CD8-positive, alpha-beta memory T cell (primary cell): Measurements from ENCODE around the gene SEMA3D. TPM values are rescaled to one million over a fixed set of nuclear protein-coding genes. Genes with fewer than 3 reads are reported as not detected.

Experiments
- CTCF ChIA-PET: fragments of 350-600 bp; sonication (Branson Sonifier 250); formaldehyde crosslinking; loops from one replicate; lab custom pipeline; 2021; ENCODE audit warnings: antibody characterized with exemption; lab: Charles Lee
- POLR2A ChIA-PET: fragments of 350-600 bp; sonication (Branson Sonifier 250); formaldehyde crosslinking; loops from one replicate; lab custom pipeline; 2021; ENCODE audit warnings: antibody characterized with exemption; lab: Charles Lee
- DNase-seq, 5 donors: peaks; one replicate each; pipeline versions ENCODE4 v3.0.0 to v3.0.0-alpha.2; 2020 to 2022; ENCODE audit warnings: mixed read lengths in 1 of 5
- H3K27ac ChIP-seq: one replicate; pipeline ENCODE4 v1.7.0; 2013; ENCODE audit warnings: low read depth, mild to moderate bottlenecking, low read length, moderate library complexity
- H3K27me3 ChIP-seq: 2 replicates; pipeline ENCODE4 v1.7.0; 2013; ENCODE audit warnings: low read length, mild to moderate bottlenecking; ENCODE audit not compliant: insufficient read depth, poor library complexity, severe bottlenecking
- H3K36me3 ChIP-seq: 2 replicates; pipeline ENCODE4 v1.7.0; 2013; ENCODE audit warnings: mild to moderate bottlenecking, low read length, moderate library complexity; ENCODE audit not compliant: insufficient read depth
- H3K4me1 ChIP-seq: 2 replicates; pipeline ENCODE4 v1.7.0; 2013; ENCODE audit warnings: mild to moderate bottlenecking, low read length, moderate library complexity; ENCODE audit not compliant: insufficient read depth
- H3K4me3 ChIP-seq: 2 replicates; pipeline ENCODE4 v1.7.0; 2013; ENCODE audit warnings: mild to moderate bottlenecking, low read length
- H3K9me3 ChIP-seq: 2 replicates; pipeline ENCODE4 v1.7.0; 2013; ENCODE audit warnings: mild to moderate bottlenecking, low read length
- H3K27ac Mint-ChIP-seq, 8 donors: one replicate each; pipeline ENCODE4 v1.8.0; 2020 to 2021; ENCODE audit warnings: mixed read lengths in 8 of 8, mild to moderate bottlenecking in 6 of 8, inconsistent platforms in 3 of 8, moderate library complexity in 3 of 8
- H3K27me3 Mint-ChIP-seq, 2 donors: one replicate each; pipeline ENCODE4 v1.8.0; 2020 to 2021; ENCODE audit warnings: mixed read lengths in 2 of 2, mild to moderate bottlenecking in 1 of 2, moderate library complexity in 1 of 2
- H3K36me3 Mint-ChIP-seq, 3 donors: one replicate each; pipeline ENCODE4 v1.8.0; 2020 to 2021; ENCODE audit warnings: mixed read lengths in 3 of 3, inconsistent platforms in 1 of 3, mild to moderate bottlenecking in 1 of 3
- H3K4me1 Mint-ChIP-seq, 3 donors: one replicate each; pipeline ENCODE4 v1.8.0; 2020 to 2021; ENCODE audit warnings: mixed read lengths in 3 of 3, inconsistent platforms in 1 of 3, mild to moderate bottlenecking in 1 of 3
- H3K4me3 Mint-ChIP-seq, 7 donors: one replicate each; pipeline ENCODE4 v1.8.0; 2020 to 2021; ENCODE audit warnings: mixed read lengths in 7 of 7, mild to moderate bottlenecking in 6 of 7, moderate library complexity in 4 of 7, inconsistent platforms in 2 of 7
- H3K9me3 Mint-ChIP-seq, 5 donors: one replicate each; pipeline ENCODE4 v1.8.0; 2020 to 2022; ENCODE audit warnings: mixed read lengths in 5 of 5, mild to moderate bottlenecking in 3 of 5, moderate library complexity in 2 of 5, inconsistent platforms in 1 of 5
- polyA plus RNA-seq: library from polyadenylated mRNA; unstranded; fragments of 300-500 nt; fragmentation: Illumina TruSeq; gene quantifications from one replicate; pipeline ENCODE4 v1.2.3, GENCODE V29; 2021
- total RNA-seq, 2 experiments: library from RNA; stranded (reverse); gene quantifications; one replicate each; pipeline ENCODE4 v1.2.3, GENCODE V29; 2021

SEMA3D gene
- total and polyA plus RNA-seq, 3 experiments from 2014 or later = not detected

DNA sequence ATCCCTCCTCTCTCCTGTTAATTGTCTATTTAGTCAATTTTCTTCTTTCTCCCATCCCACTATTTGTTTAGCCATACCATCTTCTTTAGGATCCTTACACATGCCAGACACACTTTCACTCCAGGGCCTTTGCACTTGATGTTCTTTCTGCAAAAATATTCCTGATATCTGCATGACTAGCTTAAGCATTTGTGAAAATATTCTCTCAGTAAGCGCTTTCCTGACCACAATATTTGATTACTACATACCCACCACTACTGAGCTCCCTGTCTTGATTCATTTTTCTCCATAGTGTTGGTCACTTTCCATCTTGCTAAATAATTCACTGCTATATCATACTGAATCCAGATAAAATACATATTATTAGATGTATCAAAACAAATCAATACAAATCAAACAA, 75.1 kb downstream of the SEMA3D start:
- peaks cover 0 to 45% (median 7%) of the 10 kb centered on the region in 5 donors for H3K9me3 Mint-ChIP-seq
- ChIA-PET CTCF (no interaction called here), POLR2A (no interaction called here)
- Histone ChIP-seq H3K4me1 (no peaks in the 10 kb centered on the region), H3K27ac (no peak overlapping the region), H3K27me3 (no peaks in the 10 kb centered on the region), H3K9me3 (no peaks in the 10 kb centered on the region), H3K36me3 (no peaks in the 10 kb centered on the region), H3K4me3 (no peak overlapping the region)
- no peaks in the 10 kb centered on the region for H3K27me3 Mint-ChIP-seq
- H3K4me3 Mint-ChIP-seq = no peak overlapping the region
- DNase-seq = no peak
- H3K4me1 Mint-ChIP-seq = no peaks in the 10 kb centered on the region
- H3K27ac Mint-ChIP-seq = no peak overlapping the region
- H3K36me3 Mint-ChIP-seq = no peaks in the 10 kb centered on the region

DNA sequence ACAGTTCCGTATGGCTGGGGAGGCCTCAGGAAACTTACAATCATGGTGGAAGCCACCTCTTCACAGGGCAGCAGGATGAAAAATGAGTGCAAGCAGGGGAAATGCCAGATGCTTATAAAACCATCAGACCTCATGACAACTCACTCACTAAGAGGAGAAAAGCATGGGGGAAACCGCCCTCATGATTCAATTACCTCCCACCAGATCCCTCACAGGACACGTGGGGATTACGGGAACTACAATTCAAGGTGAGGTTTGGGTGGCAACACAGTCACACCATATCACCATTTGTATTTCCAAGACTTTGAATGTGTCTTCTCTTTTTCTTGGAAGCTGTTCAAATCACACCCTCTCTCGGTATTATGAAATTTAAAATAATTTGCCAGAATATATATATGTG, 80.1 kb downstream of the SEMA3D start:
- Mint-ChIP-seq H3K36me3 (no peaks in the 10 kb centered on the region), H3K9me3 (peaks cover 8 to 38% (median 9%) of the 10 kb centered on the region in 5 donors), H3K27me3 (no peaks in the 10 kb centered on the region), H3K27ac (no peak overlapping the region), H3K4me3 (no peak overlapping the region), H3K4me1 (no peaks in the 10 kb centered on the region)
- POLR2A ChIA-PET = no interaction called here
- H3K9me3 ChIP-seq = no peaks in the 10 kb centered on the region
- no peak overlapping the region for H3K27ac ChIP-seq
- H3K4me1 ChIP-seq = no peaks in the 10 kb centered on the region
- H3K4me3 ChIP-seq = no peak overlapping the region
- DNase-seq = no peak
- H3K36me3 ChIP-seq = no peaks in the 10 kb centered on the region
- no peaks in the 10 kb centered on the region for H3K27me3 ChIP-seq
- CTCF ChIA-PET = no interaction called here

GRCh38 chr7:85104432-85105205, 82.2 kb downstream of the SEMA3D start:
- ChIA-PET POLR2A (no interaction called here), CTCF (no interaction called here)
- peaks cover 8 to 29% (median 9%) of the 10 kb centered on the region in 5 donors for H3K9me3 Mint-ChIP-seq
- H3K4me1 Mint-ChIP-seq = no peaks in the 10 kb centered on the region
- no peaks in the 10 kb centered on the region for H3K36me3 Mint-ChIP-seq
- H3K4me1 ChIP-seq = no peaks in the 10 kb centered on the region
- H3K27ac ChIP-seq = no peak overlapping the region
- no peaks in the 10 kb centered on the region for H3K9me3 ChIP-seq
- no peak overlapping the region for H3K4me3 ChIP-seq
- H3K27me3 Mint-ChIP-seq = no peaks in the 10 kb centered on the region
- DNase-seq = no peak
- H3K27me3 ChIP-seq = no peaks in the 10 kb centered on the region
- no peak overlapping the region for H3K4me3 Mint-ChIP-seq
- no peaks in the 10 kb centered on the region for H3K36me3 ChIP-seq
- no peak overlapping the region for H3K27ac Mint-ChIP-seq

GRCh38 chr7:85103962-85104361, 82.9 kb downstream of the SEMA3D start:
- Mint-ChIP-seq H3K4me1 (no peaks in the 10 kb centered on the region), H3K27me3 (no peaks in the 10 kb centered on the region), H3K27ac (no peak overlapping the region), H3K36me3 (no peaks in the 10 kb centered on the region), H3K9me3 (peaks cover 8 to 30% (median 11%) of the 10 kb centered on the region in 5 donors), H3K4me3 (no peak overlapping the region)
- Histone ChIP-seq H3K9me3 (no peaks in the 10 kb centered on the region), H3K4me3 (no peak overlapping the region), H3K36me3 (no peaks in the 10 kb centered on the region), H3K27ac (no peak overlapping the region), H3K27me3 (no peaks in the 10 kb centered on the region), H3K4me1 (no peaks in the 10 kb centered on the region)
- no peak for DNase-seq
- POLR2A ChIA-PET = no interaction called here
- CTCF ChIA-PET = no interaction called here

- Histone ChIP-seq H3K27me3 (no peaks in the 10 kb centered on the region), H3K4me3 (no peak overlapping the region), H3K27ac (no peak overlapping the region), H3K4me1 (no peaks in the 10 kb centered on the region), H3K36me3 (no peaks in the 10 kb centered on the region), H3K9me3 (no peaks in the 10 kb centered on the region)
- Mint-ChIP-seq H3K9me3 (peaks cover 6 to 28% (median 9%) of the 10 kb centered on the region in 5 donors), H3K4me3 (no peak overlapping the region), H3K4me1 (no peaks in the 10 kb centered on the region), H3K27me3 (no peaks in the 10 kb centered on the region), H3K36me3 (no peaks in the 10 kb centered on the region), H3K27ac (no peak overlapping the region)
- CTCF ChIA-PET = no interaction called here
- POLR2A ChIA-PET = no interaction called here
- DNase-seq = no peak
These were observed 83.5 kb downstream of the SEMA3D start for GRCh38 chr7:85103357-85103756.

GRCh38 chr7:85102813-85103350, 84.0 kb downstream of the SEMA3D start:
- CTCF ChIA-PET = no interaction called here
- POLR2A ChIA-PET = no interaction called here
- Mint-ChIP-seq H3K27me3 (no peaks in the 10 kb centered on the region), H3K9me3 (peaks cover 6 to 26% (median 9%) of the 10 kb centered on the region in 5 donors), H3K27ac (no peak overlapping the region), H3K4me3 (no peak overlapping the region), H3K36me3 (no peaks in the 10 kb centered on the region), H3K4me1 (no peaks in the 10 kb centered on the region)
- DNase-seq = no peak
- Histone ChIP-seq H3K4me1 (no peaks in the 10 kb centered on the region), H3K27ac (no peak overlapping the region), H3K9me3 (no peaks in the 10 kb centered on the region), H3K36me3 (no peaks in the 10 kb centered on the region), H3K4me3 (no peak overlapping the region), H3K27me3 (no peaks in the 10 kb centered on the region)

- Mint-ChIP-seq H3K27me3 (no peaks in the 10 kb centered on the region), H3K4me1 (no peaks in the 10 kb centered on the region), H3K27ac (no peak overlapping the region), H3K9me3 (peaks cover 3 to 27% (median 8%) of the 10 kb centered on the region in 5 donors), H3K4me3 (no peak overlapping the region), H3K36me3 (no peaks in the 10 kb centered on the region)
- Histone ChIP-seq H3K4me3 (no peak overlapping the region), H3K27ac (no peak overlapping the region), H3K4me1 (no peaks in the 10 kb centered on the region), H3K27me3 (no peaks in the 10 kb centered on the region), H3K9me3 (no peaks in the 10 kb centered on the region), H3K36me3 (no peaks in the 10 kb centered on the region)
- ChIA-PET POLR2A (no interaction called here), CTCF (no interaction called here)
- DNase-seq = no peak
These were observed 85.5 kb downstream of the SEMA3D start for GRCh38 chr7:85101347-85101746.

DNA sequence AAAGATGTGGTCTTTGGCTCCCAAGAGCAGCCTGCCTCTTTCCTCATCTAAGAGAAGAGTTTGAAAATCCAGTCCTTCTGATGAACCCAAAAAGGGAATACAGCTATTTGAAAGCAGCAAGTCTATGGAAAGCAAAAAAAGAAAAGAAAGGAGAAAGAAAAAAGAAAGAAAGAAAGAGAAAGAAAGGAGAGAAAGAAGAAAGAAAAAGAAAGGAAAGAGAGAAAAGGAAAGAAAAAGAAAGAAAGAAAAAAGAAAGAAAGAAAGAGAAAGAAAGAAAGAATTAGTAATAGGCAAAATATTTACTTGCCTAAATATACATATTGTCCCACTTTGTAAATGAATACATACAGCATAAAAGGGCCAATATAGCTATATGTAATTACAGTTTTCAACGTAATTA, 89.0 kb downstream of the SEMA3D start:
- H3K4me3 ChIP-seq = no peak overlapping the region
- no peaks in the 10 kb centered on the region for H3K36me3 ChIP-seq
- H3K4me1 Mint-ChIP-seq = no peaks in the 10 kb centered on the region
- H3K4me3 Mint-ChIP-seq = no peak overlapping the region
- H3K36me3 Mint-ChIP-seq = no peaks in the 10 kb centered on the region
- peak overlapping the region in 1 of 8 donors; percentile 27 for H3K27ac Mint-ChIP-seq
- DNase-seq = no peak
- H3K27me3 Mint-ChIP-seq = no peaks in the 10 kb centered on the region
- peaks cover 2 to 19% (median 5%) of the 10 kb centered on the region in 5 donors for H3K9me3 Mint-ChIP-seq
- H3K27ac ChIP-seq = no peak overlapping the region
- ChIA-PET CTCF (no interaction called here), POLR2A (no interaction called here)
- no peaks in the 10 kb centered on the region for H3K9me3 ChIP-seq
- no peaks in the 10 kb centered on the region for H3K27me3 ChIP-seq
- H3K4me1 ChIP-seq = no peaks in the 10 kb centered on the region
